GM18505 (cell line): ENCODE results near the gene BDKRB1.

Experiments used
- ATAC-seq: cut with Tn5 transposase; IDR thresholded peaks from one replicate; pipeline ENCODE4 v1.9.1; 2021; ENCODE audit not compliant: unreplicated experiment
- POLR2A ChIP-seq: IDR thresholded peaks from 4 replicates; pipeline ENCODE4 v1.6.1; 2011; ENCODE audit warnings: borderline replicate concordance; ENCODE audit not compliant: insufficient read depth, insufficient read length; ENCODE audit errors: extremely low read depth

BDKRB1 gene

DNA sequence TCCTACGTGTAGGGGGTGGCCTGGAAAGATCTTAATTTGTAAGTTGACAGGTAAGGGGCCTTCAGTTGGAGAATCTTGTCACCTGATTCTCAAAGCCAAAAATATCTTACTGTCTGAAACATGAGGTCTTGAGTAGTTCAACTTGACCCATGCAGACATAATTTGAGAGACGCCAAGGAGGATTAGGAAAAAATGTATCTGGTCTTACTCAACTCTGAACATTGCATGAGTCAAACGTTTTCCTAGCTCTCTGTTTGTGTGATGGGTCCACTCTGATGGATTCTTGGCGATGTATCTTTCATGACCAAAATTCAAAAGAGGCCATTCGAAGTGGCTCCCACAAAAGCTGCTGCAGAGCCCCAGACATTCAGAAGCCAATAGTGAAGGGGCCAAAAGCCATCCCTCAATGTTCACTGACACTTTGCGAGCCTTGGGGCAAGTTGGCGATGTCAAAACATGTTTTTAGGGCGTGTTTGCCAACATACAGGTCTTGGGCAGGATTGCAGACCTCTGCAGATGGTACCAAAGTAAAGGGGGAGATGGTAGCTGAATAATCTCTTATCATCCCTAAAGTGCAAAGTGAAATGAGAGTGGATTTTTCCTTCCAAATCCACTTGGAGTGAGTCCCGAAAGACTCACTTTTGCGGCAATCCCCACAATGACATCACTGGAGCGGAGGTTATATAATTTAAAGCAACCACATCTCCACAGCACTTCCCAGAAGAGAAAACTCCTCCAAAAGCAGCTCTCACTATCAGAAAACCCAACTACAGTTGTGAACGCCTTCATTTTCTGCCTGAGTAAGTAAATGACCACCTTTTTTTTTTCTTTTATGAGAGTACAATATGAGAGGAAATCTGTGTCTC, at the start of gene BDKRB1:
BDKRB1 (plus strand) TSS at position 710 of the 866 bp plus-strand sequence. CDS start 7,473 bp downstream, outside the sequence.
- no peak for ATAC-seq
- no peak for TF ChIP-seq POLR2A

DNA sequence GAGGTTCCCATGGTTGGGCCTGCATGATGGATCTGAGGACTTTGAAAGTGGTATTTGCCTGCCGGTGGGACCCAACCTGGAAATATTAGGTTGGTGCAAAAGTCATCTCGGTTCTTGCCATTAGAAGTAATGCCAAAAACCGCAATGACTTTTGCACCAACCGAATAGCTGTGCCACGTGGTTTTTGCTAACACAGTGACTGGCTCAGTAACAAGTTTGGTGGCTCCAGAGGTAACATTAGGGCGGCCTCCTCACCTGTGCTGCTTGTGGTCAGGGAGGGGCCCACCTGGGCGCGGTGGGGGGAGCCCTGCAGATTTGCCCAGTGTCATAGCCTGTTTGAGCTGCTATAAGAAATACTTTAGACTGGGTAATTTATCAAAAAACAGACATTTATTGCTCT, 49.5 kb upstream of the BDKRB1 start:
- no peak for ATAC-seq
- no peak for TF ChIP-seq POLR2A

DNA sequence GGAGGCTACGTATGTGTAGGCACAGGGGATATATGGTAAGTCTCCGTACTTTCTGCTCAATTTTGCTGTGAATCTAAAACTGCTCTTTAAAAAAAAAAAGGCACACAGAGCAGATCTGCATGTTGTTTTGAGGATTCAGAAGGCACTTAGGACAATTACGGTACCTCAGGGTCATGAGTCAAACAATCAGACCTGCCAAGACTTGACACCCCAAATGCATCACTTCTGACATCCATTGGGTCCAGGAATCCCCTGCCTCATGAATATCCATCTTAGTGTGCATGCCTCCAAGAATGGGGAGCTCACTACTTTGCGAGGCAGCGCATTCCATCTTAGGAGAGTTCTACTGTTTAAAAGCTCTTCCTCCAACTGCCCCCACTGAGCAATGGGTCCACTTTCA, 48.3 kb upstream of the BDKRB1 start:
- ATAC-seq: no peak
- no peak for TF ChIP-seq POLR2A

DNA sequence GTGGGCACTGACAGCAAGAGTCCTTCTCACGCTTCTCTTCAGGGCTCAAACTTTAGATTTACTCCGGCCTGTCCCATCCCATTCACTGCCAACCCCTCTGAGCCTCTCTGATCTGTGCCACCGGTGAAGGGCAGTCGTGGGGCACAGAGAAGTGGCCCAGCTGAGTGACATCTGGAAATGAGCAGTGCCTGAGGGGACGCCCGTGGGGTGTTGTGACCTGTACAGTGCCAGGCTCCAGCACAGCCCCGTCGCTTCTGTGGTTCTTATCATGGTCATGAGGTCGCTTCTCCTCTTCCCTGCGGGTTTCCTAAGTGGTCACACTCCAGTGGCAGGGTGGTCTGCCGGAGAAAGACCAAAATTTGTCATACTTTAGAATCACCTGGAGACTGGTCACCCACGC, 47.3 kb upstream of the BDKRB1 start:
- no peak for ATAC-seq
- TF ChIP-seq POLR2A: no peak

DNA sequence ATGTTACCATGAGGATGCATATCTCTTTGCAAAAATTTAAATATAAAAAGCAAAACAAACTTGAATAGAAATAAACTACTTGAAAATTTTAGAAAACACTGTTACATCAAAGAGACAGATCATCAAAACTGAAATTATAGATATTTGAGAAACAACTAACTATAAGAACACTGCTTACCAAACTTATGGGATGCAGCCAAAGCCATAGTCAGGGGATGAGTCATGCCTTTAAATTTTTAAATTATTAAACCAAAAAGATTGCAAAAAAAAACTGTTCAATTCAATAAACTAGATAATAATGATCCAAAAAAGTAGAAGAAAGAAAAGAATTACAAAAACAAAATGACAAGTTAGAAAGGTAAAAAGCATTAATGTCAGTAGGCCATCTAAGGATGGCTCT, 43.9 kb upstream of the BDKRB1 start:
- TF ChIP-seq POLR2A: no peak
- no peak for ATAC-seq

DNA sequence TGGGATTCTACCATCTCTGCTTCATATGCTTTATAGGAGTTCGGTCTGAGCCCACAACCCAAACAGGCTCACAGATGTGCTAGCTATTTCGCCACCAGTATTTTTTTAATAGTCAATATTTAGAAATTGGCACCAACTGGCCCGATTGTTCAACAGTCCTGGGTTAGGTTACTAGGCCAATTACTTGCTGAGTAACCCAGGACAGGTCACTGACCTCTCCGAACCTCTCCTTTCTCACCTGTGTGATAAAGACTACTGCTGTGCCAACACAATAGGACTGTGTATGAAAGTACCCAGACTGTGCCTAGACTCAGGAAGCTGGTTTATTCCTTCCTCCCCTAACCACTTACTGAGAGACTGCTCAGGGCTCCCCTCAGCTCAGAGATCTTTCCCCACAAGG, 43.1 kb upstream of the BDKRB1 start:
- TF ChIP-seq POLR2A: no peak
- ATAC-seq: no peak

DNA sequence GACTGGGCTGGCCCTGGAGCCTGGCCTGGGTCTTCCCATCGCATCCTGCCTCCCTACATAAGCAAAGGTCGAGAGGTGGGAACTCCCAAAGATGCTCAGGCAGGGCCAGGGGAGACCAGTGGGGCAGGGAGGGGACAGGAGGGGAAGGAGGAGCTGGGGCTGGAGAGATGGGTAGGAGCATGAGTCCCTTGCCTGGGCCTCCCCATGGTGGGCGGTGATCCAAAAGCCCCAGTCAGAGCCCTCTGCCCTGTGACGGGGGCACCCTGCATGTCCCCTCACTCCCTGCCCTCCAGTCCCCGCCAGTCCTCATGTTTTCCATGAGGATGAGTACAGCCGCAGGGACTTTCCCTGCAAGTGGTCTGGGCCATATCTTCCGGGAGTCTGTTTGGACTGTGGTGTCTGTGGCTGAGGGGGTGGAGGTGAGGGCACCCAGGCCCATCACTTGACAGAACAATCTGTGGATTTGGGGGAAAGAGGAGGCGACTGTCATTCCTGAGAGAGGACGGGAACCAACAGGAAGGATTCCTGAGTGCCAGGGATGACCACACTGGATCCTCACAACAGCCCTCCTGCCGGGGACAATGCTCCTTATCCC, 42.0 kb upstream of the BDKRB1 start:
- no peak for TF ChIP-seq POLR2A
- ATAC-seq: no peak

DNA sequence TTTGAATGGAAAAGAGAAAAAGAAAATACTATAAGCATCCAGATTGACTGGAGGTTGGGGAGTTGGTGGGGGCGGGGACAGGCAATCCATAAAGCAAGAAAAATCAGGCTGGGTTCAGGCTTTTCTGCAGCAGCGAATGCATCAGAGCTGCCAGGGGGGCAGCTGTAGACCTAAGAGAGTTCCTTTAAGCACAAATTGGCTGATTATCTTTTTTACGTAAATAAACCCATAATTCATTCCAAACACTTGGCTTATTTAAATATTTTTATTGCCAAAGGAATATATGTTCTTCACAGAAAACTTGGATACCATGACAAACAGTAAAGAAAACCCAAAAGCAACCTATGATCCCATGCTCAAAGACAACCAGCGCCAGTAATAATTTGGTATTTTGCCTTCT, 41.2 kb upstream of the BDKRB1 start:
- no peak for TF ChIP-seq POLR2A
- ATAC-seq: no peak

DNA sequence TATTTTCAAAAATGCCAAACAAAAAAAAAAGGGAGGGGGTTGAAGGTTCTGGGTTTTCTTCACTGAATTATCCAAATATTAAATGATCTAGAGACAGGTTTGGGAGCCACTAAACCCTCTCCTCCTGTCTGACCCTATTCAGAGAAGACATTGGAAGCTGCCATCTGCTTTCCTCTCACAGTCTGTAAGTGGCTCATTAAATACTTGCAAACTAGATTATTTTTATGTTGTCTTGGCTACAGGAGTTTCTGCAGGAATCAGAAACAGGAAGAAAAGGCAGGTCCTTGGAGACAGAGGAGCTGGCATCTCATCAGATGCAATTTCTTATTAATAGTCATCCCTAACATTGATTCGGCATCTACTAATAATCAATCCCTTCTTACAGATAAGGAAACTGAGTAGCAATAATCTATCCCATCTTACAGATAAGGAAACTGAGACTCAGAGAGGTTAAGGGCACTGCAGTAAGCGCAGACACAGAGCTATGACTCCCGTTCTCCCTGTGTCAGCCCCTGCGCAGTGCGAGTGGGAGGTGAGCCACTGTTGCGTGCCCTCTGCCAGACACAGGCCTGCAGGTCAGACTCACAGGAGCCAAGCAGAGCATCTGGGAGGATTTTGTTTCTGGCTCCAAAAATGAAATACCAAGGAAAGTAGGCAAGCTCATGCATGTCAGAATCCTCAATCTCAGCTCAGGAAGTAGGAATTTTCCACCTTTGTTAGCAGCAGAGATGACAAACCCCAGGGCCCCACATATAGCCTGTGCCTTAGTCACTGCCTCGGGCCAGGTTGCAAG, 40.4 kb upstream of the BDKRB1 start:
- ATAC-seq: no peak
- no peak for TF ChIP-seq POLR2A

DNA sequence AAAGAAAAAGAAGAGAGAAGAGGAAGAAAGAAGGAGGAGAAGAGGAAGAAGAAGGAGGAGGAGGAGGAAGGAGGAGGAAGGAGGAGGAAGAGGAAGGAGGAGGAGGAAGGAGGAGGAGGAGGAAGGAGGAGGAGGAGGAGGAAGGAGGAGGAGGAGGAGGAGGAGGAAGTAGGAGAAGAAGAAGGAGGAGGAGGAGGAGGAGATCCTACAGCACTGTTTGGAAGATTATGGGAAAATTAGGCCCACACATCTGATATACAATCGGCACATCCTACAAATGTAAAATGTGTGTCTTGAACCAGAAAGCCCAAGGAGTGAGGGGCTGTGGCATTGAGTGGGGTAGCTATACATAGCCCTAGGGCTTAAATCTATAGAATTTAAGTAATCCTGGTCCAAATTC, 39.4 kb upstream of the BDKRB1 start:
- ATAC-seq: no peak
- no peak for TF ChIP-seq POLR2A

DNA sequence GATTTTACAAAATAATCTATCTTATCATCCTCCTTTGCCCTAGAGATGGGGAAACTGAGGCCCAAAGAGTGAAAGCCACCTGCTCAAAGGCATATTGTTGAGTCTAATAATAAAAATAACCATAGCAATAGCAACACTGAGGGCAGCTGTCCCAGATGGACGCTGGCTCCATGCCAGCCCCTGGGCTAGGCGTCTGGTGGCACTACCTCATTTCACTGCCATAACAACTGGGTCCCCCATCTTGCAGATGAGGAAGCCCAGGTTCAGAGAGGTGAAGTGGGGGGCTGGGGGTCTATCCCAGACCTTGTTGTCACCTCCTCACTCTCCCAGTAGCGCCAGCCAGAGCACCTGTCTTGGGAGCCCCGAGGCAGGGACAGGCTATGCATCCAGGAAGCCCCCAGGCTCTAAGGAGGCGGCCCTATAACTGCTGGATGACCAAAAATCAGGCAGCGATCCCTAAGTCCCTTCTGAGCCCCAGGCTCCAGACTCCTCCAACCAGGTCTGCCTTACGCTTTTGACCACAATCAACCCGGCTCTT, 38.6 kb upstream of the BDKRB1 start:
- no peak for ATAC-seq
- TF ChIP-seq POLR2A: no peak

DNA sequence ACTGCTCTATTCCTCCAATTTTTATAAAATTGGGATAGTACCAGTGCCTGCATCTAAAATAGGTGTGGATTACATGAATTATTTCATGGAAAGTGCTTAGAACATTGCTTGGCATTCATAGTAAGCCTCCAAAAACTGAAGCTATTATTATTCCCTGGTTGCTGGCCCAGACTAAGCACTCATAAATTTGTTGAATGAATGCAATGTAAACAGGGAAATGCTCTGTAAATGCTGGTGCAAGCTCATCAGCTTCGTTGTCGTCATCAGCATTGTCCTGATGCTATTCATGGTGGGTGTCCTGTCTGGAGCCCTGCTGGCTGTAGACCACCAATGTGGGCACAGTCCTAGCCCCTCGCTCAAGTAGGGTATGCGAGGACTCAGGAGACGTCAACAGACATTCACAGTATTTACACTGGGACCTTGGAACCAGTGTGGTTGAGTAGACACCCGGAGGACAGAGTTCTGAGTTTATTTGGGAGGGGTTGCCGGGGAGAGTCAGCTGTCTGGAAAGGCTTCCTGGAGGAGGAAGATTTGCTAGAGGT, 34.8 kb upstream of the BDKRB1 start:
- ATAC-seq: no peak
- no peak for TF ChIP-seq POLR2A

DNA sequence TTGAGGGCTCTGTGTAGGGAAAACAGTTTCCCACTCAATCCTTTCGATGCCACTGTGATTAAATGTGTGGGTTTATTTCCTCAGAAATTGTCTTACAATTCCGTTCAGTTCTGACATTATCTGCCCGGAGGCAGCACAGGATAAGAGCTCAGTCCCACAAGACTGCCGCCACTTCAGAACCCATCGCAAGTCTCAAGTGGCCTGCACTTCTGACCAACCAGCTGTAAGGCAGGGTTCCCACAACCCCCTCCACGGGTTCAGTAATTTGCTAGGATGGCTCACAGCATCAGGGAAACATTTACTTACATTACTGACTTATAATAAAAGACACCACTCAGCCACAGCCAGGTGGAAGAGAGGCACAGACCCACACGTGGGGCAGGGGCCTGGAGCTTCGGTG, 34.2 kb upstream of the BDKRB1 start:
- no peak for ATAC-seq
- TF ChIP-seq POLR2A: no peak
